VCaP (cell line): ENCODE data around the gene FRMD4B.

Experiments
- H3K27ac ChIP-seq: fragments of 450-650 bp; 2 replicates; pipeline ENCODE4 v1.5.1; 2017
- CTCF ChIP-seq: fragments of 450-650 bp; conservative IDR thresholded peaks from 2 replicates; pipeline ENCODE4 v1.5.1; 2017; ENCODE audit warnings: mild to moderate bottlenecking, moderate library complexity

The FRMD4B gene

GRCh38 chr3:69143612-69144011, 242.3 kb downstream of the FRMD4B start:
- no peak overlapping the region for H3K27ac ChIP-seq
- no peak for TF ChIP-seq CTCF

- H3K27ac ChIP-seq = no peak overlapping the region
- TF ChIP-seq CTCF = no peak
Measured at GRCh38 chr3:69142797-69143454, 243.0 kb downstream of the FRMD4B start.

- H3K27ac ChIP-seq = no peak overlapping the region
- TF ChIP-seq CTCF = no peak
Measured at GRCh38 chr3:69142090-69142489, 243.8 kb downstream of the FRMD4B start.

- H3K27ac ChIP-seq = no peak overlapping the region
- no peak for TF ChIP-seq CTCF
Measured at GRCh38 chr3:69141313-69141712, 244.6 kb downstream of the FRMD4B start.

GRCh38 chr3:69137412-69137811, 248.5 kb downstream of the FRMD4B start:
- no peak for TF ChIP-seq CTCF
- H3K27ac ChIP-seq = no peak overlapping the region

- no peak for TF ChIP-seq CTCF
- H3K27ac ChIP-seq = no peak overlapping the region
Measured at GRCh38 chr3:69137005-69137404, 248.9 kb downstream of the FRMD4B start.

- no peak overlapping the region for H3K27ac ChIP-seq
- TF ChIP-seq CTCF = no peak
Measured at GRCh38 chr3:69130689-69131088, 255.2 kb downstream of the FRMD4B start.
